GM21381 (cell line): ENCODE measurements around the gene NDEL1.
"Not testable (repeated sequence)": the region's sequence is repeated elsewhere in the genome, so short reads cannot be mapped to it uniquely, and the experiment has no call there.

Experiments
- ATAC-seq: cut with Tn5 transposase; IDR thresholded peaks from one replicate; pipeline ENCODE4 v1.9.1; 2021; ENCODE audit warnings: mild to moderate bottlenecking, moderate library complexity; ENCODE audit not compliant: unreplicated experiment

The NDEL1 gene

GRCh38 chr17:8435245-8436168 is at the start of gene NDEL1:
NDEL1 (plus strand) TSS chr17:8435884; CDS start chr17:8444272, 8,388 bp downstream.
- ATAC-seq, result peak; percentile 94

DNA sequence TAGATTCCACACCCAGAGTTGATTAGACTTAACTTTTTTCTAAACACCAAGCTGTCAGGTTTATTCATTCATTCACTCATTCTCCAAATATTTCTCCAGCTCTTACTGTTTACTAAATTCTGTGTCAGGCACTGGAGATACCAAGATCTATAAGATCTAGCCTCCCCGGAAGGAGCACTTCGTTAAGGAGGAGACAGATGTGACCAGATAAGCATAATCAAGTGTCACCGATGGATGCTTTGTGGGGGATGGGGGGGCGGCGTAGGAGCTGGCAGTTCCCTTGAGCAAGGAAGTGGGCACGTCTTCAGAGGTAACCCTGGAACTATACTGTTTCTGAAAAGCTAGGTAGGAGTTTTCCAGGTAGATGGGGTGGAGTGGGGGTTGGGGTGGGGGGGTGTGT is 48.8 kb upstream of the NDEL1 start:
- ATAC-seq, result no peak

DNA sequence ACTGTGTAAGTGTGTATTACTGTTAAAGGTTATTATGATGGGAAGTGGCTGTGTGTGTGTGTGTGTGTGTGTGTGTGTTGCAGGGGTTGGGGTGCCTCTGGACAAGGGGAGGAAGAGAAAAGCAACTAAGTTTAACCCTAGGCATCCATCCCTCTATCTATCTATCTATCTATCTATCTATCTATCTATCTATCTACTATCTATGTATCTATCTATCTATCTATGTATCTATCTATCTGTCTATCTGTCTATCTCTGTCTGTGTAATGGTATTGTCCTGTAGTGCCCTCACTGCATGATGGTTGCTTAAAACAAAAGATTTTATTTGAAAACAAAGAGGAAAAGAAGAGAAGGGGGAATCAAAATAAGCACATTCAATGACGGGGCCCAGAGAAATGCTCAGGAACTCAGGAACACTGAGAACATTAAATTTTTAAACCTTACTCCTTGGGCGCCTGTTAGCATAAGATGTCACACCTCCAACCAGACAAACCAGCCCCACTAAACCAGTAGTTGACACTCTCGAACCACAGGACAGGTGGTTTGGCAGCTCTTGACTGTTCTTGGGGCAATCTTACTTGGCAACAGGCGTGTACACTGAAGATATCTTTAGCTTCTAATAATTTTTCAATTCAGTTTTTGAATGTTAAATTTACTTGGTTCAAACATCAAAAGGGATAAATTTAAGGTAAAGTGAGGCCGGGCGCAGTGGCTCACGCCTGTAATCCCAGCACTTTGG is 47.6 kb upstream of the NDEL1 start:
- no peak for ATAC-seq

DNA sequence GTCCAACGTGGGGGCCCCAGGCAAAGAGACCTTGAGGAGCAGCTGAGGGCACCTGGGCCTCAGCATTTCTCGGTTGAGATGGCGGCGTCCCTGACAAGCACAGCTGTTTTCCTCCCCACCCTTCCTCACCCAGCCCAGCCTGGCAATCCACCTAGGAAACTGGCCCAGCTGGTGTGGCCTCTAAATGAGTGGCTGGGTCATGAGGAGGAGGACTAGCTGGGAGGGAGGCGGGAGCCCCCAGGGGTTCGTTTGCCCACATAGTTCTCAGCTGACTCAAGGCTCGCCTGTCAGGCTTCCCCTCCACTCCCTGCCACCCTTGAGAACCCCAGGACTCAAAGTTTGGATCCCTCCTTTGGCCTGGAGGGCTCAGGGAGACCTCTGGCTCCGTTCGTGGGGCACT is 44.0 kb upstream of the NDEL1 start:
- ATAC-seq, result no peak

DNA sequence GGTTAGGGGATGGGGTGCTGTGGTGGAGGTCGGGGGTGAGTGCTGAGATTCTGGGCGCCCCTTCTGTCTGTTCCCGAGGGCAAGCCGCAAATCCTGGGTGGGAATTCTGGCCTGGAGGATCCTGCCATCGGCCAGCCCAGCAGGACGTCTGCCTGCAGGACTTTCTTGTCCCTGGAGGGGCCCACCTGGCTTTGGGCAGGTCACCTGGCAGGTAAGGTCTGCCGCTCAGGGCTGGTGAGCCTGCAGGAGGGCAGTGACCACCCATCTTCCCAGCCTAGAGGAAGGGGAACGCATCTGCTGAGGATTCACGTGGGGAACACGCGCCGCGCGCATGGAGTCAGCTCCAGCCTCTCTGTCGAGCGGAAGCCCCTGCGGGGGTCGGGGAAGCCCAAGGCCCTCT is 43.4 kb upstream of the NDEL1 start:
- ATAC-seq, result no peak

DNA sequence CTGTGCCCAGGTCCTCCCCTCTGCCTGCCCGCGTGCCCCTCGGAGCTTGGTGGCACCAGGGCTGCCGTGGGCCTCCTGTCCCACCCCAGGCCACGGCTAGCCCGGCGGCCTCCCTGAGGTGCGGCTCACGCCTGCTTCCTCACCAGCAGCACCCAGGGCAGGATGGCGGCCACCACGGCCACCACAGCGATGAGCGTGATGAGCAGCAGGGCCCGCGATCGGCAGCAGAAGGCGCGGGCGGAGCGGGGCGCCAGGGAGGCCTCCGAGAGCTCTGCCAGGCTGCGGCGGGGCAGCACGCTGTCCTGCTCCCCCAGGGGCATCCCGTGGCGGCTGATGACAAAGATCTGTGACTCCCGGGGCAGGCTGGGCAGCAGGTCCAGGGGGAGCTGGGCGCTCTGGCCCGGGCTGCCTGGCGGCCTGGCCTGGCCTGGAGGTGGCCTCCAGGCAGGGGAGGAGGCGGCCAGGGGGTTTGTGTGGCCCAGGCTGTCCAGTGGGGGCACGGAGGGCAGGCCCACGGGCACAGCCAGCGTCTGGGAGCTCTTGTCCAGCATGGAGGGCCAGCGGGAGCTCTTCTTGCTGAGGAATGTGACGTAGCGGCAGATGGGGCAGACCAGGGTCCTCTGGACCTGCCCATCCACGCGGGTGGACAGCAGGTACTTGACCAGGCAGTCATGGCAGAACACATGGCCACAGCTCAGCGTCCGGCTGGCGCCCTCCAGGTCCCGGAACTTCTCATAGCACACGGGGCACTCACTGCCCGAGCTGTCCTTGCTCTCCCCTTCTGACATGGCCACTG is 42.8 kb upstream of the NDEL1 start:
- ATAC-seq, result no peak

DNA sequence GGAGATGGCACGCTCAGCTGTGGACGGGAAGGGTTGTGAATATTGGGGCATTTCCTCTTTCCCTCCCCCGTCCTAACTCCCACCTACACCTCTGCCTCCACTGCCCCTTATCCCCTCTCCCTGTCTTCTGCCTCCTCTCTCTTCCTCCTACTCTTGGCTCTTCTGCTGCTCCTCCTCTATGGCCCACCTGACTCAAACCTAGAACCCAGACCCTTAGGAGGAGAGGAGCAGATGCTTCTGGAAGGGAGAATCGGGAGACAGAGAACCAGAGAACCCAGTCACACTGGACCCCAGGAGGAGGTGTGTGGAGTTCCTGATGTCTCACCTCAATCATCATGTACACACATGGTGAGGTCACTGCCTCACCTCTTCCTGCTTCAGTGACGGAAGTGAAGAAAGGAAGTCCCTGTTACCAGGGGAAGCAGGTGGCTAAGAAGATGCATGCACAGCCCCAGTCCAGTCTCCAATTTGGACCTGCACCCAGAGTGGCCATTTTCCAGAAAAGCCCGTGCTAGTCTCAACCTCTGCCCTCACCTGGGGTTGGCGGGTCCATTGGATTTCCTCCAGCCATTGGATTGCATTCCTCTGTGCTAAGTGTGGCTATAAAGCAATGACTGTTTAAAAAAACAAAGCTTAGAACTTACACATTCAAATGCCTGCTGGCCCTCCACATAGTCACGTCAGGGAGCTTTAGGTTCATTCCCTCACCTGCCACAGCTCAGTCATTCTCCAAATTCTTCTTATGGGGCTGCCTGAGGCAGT is 42.0 kb upstream of the NDEL1 start:
- ATAC-seq, result no peak

DNA sequence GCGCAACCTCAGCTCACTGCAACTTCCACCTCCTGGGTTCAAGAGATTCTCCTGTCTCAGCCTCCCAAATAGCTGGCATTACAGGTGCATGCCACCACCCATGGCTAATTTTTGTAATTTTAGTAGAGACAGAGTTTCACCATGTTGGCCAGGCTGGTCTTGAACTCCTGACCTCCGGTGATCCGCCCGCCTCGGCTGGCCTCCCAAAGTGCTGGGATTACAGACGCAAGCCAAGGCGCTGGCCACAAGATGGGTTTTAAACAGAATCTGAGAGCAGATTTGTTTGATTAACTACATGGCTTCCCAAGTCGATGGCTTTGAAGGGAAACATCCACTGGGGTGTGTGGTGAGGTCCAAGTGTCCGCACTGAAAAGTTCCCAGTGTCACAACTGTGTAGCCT is 41.2 kb upstream of the NDEL1 start:
- ATAC-seq, result not testable (repeated sequence)

DNA sequence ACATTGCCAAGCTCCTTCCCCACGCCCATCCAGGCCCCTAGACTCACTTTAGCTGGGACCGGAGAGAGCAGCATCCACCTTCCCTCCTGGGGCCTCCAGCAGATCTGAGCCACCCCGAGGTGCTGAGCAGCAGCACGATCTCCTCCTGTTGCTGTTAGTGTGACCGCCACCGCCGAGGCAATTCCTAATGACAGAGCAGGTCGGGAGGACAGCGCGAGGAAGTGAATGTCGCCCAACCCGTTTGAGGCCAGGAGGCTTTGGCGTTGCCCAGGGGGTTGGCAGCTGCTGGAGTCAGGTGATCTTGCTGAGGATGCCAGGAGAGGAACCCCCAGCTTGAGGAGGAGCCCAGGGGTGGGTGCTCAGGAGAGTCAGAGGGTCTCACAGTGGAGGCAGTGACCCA is 38.0 kb upstream of the NDEL1 start, which contains the start of gene RNF222:
Gene RNF222, minus strand, starts transcription at position 192 of the 400 bp plus-strand sequence. CDS start 4,366 bp downstream, outside the sequence.
- ATAC-seq, result no peak

- ATAC-seq, result no peak
Observed at GRCh38 chr17:8398980-8399379, 36.7 kb upstream of the NDEL1 start.

- no peak for ATAC-seq
Observed at GRCh38 chr17:8401107-8401506, 34.6 kb upstream of the NDEL1 start.

DNA sequence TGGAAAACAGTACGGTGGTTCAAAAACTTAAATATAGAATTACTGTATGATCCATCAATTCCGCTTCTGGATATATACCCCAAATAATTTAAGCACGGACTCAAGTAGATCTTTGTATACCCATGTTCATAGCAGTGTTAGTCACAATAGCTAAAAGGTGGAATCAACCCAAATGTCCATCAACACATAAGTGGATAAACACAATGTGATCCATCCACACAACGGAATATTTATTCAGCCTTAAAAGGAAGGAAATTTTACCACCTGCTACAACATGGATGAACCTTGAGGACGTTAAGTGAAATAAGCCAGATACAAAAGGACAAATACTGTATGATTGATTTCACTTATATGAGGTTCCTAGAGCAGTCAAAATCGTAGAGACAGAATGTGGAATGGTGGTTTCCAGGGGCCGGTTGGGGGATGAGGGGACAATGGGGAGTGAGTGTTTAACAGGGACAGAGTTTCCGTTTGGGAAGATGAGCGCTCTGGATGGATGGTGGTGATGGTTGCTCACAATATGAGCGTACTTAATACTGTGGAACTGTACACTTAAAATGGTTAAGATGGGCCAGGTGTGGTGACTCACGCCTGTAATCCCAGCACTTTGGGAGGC is 32.7 kb upstream of the NDEL1 start:
- ATAC-seq, result no peak

GRCh38 chr17:8405499-8406016 is 30.1 kb upstream of the NDEL1 start:
- no peak for ATAC-seq

DNA sequence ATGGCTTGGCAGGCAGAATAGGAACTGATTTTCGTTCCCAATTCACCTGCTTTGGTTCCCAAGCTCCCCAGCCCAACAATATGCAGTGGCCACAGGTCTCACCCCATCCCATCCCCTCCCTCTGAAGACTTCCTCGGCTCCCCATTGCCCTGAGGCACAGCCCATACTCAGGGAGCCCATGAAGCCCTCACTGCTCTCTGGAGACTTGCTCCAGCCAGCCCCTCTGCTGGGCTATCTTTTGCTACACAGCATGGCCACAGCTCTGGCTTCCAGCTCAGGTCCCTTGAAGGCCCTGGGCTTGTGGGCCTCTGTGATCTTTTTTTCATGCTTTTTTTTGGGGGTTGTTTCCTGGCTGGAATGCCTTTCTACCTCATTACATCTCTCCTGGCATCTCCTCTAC is 29.5 kb upstream of the NDEL1 start:
- no peak for ATAC-seq

- no peak for ATAC-seq
Observed at GRCh38 chr17:8408371-8408770, 27.3 kb upstream of the NDEL1 start.

DNA sequence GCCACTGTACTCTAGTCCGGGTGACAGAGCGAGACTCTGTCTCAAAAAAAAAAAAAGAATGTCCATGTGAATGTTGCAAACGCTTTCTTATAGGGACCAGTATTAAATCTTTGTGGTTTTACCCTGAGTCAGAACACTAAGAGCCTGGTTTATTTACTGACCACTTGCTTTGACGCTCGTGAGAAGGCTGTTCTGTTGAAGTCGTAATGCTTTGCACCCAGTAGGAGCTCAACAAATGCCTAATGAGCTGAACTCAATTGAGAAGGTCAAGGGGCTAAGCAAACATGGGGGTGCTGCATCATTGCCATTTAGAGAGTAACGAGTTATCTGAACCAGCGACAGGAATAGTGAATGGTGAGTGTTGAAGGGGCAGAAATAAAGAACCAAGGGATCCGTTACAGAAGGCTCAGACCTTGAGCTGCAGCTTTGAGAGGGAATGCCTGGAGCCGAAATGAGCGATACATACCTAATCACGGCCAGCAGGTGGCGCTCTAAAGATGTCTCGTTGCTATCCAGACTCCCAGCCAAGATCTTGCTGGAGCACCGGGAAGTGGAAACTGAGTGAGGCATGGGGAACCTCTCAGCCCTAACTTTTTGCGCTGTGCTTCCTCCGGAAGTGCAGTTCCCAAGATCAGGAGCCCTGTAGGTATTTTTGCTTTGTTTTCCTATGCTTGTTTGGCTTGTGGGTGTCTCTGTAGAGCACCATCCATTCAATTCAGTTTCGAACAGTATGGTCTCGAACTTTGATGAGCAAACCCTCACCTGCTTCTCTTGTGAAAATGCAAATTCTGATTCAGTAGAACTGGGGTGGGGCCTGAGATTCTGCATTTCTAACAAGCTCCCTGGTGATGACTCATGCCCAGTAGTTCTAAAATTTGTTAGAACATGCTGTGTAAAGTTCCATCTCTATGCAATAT is 25.5 kb upstream of the NDEL1 start:
- no peak for ATAC-seq

DNA sequence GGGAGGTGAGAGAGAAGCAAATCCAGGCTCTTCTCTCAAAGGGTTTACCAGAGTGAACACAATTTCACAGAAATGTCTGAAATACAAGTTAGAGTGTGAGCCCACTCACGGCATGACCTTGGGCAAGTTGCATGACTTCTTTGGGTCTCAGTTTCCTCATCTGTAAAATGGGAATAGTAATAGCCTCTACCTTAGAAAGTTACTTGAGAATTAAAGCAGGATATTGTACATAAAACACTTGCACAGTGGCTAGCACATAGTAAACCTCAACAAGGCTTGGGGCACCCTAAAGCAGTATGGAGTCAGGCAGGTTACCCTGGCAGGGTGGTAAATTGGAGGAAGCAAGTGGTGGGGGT is 24.8 kb upstream of the NDEL1 start:
- no peak for ATAC-seq

- ATAC-seq, result no peak
Observed at GRCh38 chr17:8412089-8412488, 23.6 kb upstream of the NDEL1 start.

- no peak for ATAC-seq
Observed at GRCh38 chr17:8413328-8413727, 22.4 kb upstream of the NDEL1 start.
